Osteoblast (primary cell): ENCODE data around the gene C15orf39. TPM values are rescaled to one million over a fixed set of nuclear protein-coding genes. Genes with fewer than 3 reads are reported as not detected.

Source experiments
- DNase-seq: peaks from one replicate; pipeline ENCODE4 v3.0.0; 2011; ENCODE audit warnings: low spot score, mixed read lengths; ENCODE audit not compliant: insufficient read length; ENCODE audit errors: missing footprints
- H2AFZ ChIP-seq: 2 replicates; pipeline ENCODE4 v1.6.0; 2011; ENCODE audit warnings: mild to moderate bottlenecking, low read length
- H3K27ac ChIP-seq: 2 replicates; pipeline ENCODE4 v1.5.1; 2011; ENCODE audit warnings: mild to moderate bottlenecking, low read depth, low read length, moderate library complexity
- H3K27me3 ChIP-seq: 2 replicates; pipeline ENCODE4 v1.6.0; 2012; ENCODE audit warnings: mild to moderate bottlenecking, control low read depth, inconsistent platforms, low read length, moderate library complexity; ENCODE audit not compliant: insufficient read depth
- H3K36me3 ChIP-seq: 2 replicates; pipeline ENCODE4 v1.5.1; 2011; ENCODE audit warnings: mild to moderate bottlenecking, low read length, control low read depth, moderate library complexity; ENCODE audit not compliant: insufficient read depth
- H3K4me1 ChIP-seq: 2 replicates; pipeline ENCODE4 v1.5.1; 2011; ENCODE audit warnings: mild to moderate bottlenecking, low read length, control low read depth, moderate library complexity; ENCODE audit not compliant: insufficient read depth
- H3K4me2 ChIP-seq: 2 replicates; pipeline ENCODE4 v1.6.0; 2011; ENCODE audit warnings: mild to moderate bottlenecking, low read length; ENCODE audit not compliant: insufficient read depth
- H3K4me3 ChIP-seq: fragments of 200-600 bp; sonication (generic); 3 replicates; pipeline ENCODE4 v1.5.1; 2012; ENCODE audit warnings: mild to moderate bottlenecking, low read length, inconsistent platforms; ENCODE audit not compliant: insufficient read depth
- H3K79me2 ChIP-seq: 2 replicates; pipeline ENCODE4 v1.6.0; 2012; ENCODE audit warnings: mild to moderate bottlenecking, low read length, control low read depth, inconsistent platforms; ENCODE audit not compliant: insufficient read depth
- H3K9me3 ChIP-seq: 2 replicates; pipeline ENCODE4 v1.5.1; 2011; ENCODE audit warnings: low read depth, low read length, control low read depth
- H4K20me1 ChIP-seq: 2 replicates; pipeline ENCODE4 v1.6.0; 2012; ENCODE audit warnings: mild to moderate bottlenecking, low read length, control low read depth; ENCODE audit not compliant: insufficient read depth
- total RNA-seq: library from RNA; depleted of rRNA; stranded (reverse); fragments of >200 nt; gene quantifications from 2 replicates; pipeline ENCODE4 v1.2.3, GENCODE V29; 2012
- TF ChIP-seq, protein P1 (sequence below): IDR thresholded peaks from 2 replicates; pipeline ENCODE4 v1.5.1; 2011; ENCODE audit warnings: mild to moderate bottlenecking, low read depth, low read length, moderate library complexity; ENCODE audit errors: extremely low read depth

C15orf39 gene
- total RNA-seq, 1 donor: 6.5 TPM

GRCh38 chr15:75178938-75179745 lies 22.5 kb upstream of the C15orf39 start:
- H3K36me3 ChIP-seq: no peaks in the 10 kb centered on the region
- peaks cover 17% of the 10 kb centered on the region for H3K4me1 ChIP-seq
- H3K27me3 ChIP-seq: no peaks in the 10 kb centered on the region
- no peaks in the 10 kb centered on the region for H3K79me2 ChIP-seq
- H3K4me3 ChIP-seq: no peak overlapping the region
- no peaks in the 10 kb centered on the region for H3K9me3 ChIP-seq
- no peak overlapping the region for H2AFZ ChIP-seq
- H4K20me1 ChIP-seq: peaks cover 3% of the 10 kb centered on the region
- TF ChIP-seq, protein P1, sequence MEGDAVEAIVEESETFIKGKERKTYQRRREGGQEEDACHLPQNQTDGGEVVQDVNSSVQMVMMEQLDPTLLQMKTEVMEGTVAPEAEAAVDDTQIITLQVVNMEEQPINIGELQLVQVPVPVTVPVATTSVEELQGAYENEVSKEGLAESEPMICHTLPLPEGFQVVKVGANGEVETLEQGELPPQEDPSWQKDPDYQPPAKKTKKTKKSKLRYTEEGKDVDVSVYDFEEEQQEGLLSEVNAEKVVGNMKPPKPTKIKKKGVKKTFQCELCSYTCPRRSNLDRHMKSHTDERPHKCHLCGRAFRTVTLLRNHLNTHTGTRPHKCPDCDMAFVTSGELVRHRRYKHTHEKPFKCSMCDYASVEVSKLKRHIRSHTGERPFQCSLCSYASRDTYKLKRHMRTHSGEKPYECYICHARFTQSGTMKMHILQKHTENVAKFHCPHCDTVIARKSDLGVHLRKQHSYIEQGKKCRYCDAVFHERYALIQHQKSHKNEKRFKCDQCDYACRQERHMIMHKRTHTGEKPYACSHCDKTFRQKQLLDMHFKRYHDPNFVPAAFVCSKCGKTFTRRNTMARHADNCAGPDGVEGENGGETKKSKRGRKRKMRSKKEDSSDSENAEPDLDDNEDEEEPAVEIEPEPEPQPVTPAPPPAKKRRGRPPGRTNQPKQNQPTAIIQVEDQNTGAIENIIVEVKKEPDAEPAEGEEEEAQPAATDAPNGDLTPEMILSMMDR: no peak
- H3K4me2 ChIP-seq: no peak overlapping the region
- DNase-seq: peak; percentile 11
- no peak overlapping the region for H3K27ac ChIP-seq

GRCh38 chr15:75179746-75180140 lies 21.9 kb upstream of the C15orf39 start:
- peaks cover 17% of the 10 kb centered on the region for H3K4me1 ChIP-seq
- H3K4me3 ChIP-seq: no peak overlapping the region

DNA sequence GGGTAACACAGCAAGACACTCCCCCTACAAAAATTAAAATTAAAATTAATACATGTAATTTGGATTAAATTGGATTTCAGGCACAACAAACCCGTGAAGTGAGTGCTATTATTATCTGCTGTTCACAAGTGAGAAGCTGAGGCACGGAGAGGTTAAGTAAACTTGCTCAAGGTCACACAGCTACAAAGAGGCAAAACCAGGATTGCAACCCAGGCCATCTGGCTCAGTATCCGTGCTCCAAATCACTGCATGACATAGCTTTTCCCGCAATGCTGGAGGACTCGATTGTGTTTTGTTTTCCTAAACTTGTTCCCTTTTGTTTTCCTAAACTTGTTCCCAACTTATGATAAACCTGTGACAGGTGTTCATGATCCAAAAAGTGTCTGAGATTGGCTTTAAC lies 19.9 kb upstream of the C15orf39 start:
- TF ChIP-seq, protein P1: no peak
- H3K79me2 ChIP-seq: no peaks in the 10 kb centered on the region
- no peak overlapping the region for H2AFZ ChIP-seq
- no peak overlapping the region for H3K27ac ChIP-seq
- H4K20me1 ChIP-seq: peaks cover 3% of the 10 kb centered on the region
- H3K4me2 ChIP-seq: no peak overlapping the region
- H3K9me3 ChIP-seq: no peaks in the 10 kb centered on the region
- DNase-seq: no peak
- H3K36me3 ChIP-seq: no peaks in the 10 kb centered on the region
- no peak overlapping the region for H3K4me3 ChIP-seq
- H3K27me3 ChIP-seq: no peaks in the 10 kb centered on the region
- H3K4me1 ChIP-seq: peaks cover 10% of the 10 kb centered on the region

More at GRCh38 chr15:75179746-75180140, 21.9 kb upstream of the C15orf39 start:
- Histone ChIP-seq H3K9me3 (no peaks in the 10 kb centered on the region), H2AFZ (no peak overlapping the region), H3K27me3 (no peaks in the 10 kb centered on the region), H4K20me1 (peaks cover 3% of the 10 kb centered on the region), H3K79me2 (no peaks in the 10 kb centered on the region), H3K36me3 (no peaks in the 10 kb centered on the region), H3K4me2 (no peak overlapping the region), H3K27ac (no peak overlapping the region)
- TF ChIP-seq, protein P1: no peak
- no peak for DNase-seq
